Hematopoietic multipotent progenitor cell treated with erythropoietin and hydrocortisone succinate and interleukin-3 and kit ligand, for 4 days (in vitro differentiated cells): ENCODE data around the gene ATF6.

Experiments used
- DNase-seq: peaks from one replicate; pipeline ENCODE4 v3.0.0-alpha.2; 2015

The ATF6 gene

GRCh38 chr1:161907265-161907664, 141.1 kb downstream of the ATF6 start:
- no peak for DNase-seq

GRCh38 chr1:161908264-161908663, 142.1 kb downstream of the ATF6 start:
- DNase-seq = no peak

- DNase-seq = no peak
Measured at GRCh38 chr1:161910604-161911003, 144.5 kb downstream of the ATF6 start.

- DNase-seq = no peak
Measured at GRCh38 chr1:161913482-161914140, 147.5 kb downstream of the ATF6 start.

GRCh38 chr1:161914595-161914994, 148.5 kb downstream of the ATF6 start:
- DNase-seq = no peak

GRCh38 chr1:161915051-161915503, 149.0 kb downstream of the ATF6 start:
- DNase-seq = no peak

- no peak for DNase-seq
Measured at GRCh38 chr1:161915978-161916377, 149.9 kb downstream of the ATF6 start.

- no peak for DNase-seq
Measured at GRCh38 chr1:161919229-161919628, 153.1 kb downstream of the ATF6 start.

GRCh38 chr1:161921491-161921890, 155.4 kb downstream of the ATF6 start:
- DNase-seq = no peak

GRCh38 chr1:161921990-161922389, 155.9 kb downstream of the ATF6 start:
- DNase-seq = no peak

- DNase-seq = no peak
Measured at GRCh38 chr1:161928056-161928455, 161.9 kb downstream of the ATF6 start.

GRCh38 chr1:161929137-161929536, 163.0 kb downstream of the ATF6 start:
- DNase-seq = no peak

GRCh38 chr1:161930064-161930463, 163.9 kb downstream of the ATF6 start:
- DNase-seq = no peak

GRCh38 chr1:161932668-161933067, 166.5 kb downstream of the ATF6 start:
- DNase-seq = no peak

GRCh38 chr1:161933592-161934588, 167.8 kb downstream of the ATF6 start:
- peak; percentile 64 for DNase-seq

GRCh38 chr1:161935264-161935663, 169.1 kb downstream of the ATF6 start:
- no peak for DNase-seq

GRCh38 chr1:161936786-161937185, 170.7 kb downstream of the ATF6 start:
- no peak for DNase-seq

- DNase-seq = no peak
Measured at GRCh38 chr1:161940866-161941591, 174.9 kb downstream of the ATF6 start.

- no peak for DNase-seq
Measured at GRCh38 chr1:161941726-161942436, 175.8 kb downstream of the ATF6 start.

- no peak for DNase-seq
Measured at GRCh38 chr1:161943737-161944136, 177.6 kb downstream of the ATF6 start.

GRCh38 chr1:161944381-161944780, 178.3 kb downstream of the ATF6 start:
- DNase-seq = peak; percentile 56

GRCh38 chr1:161945306-161946060, 179.4 kb downstream of the ATF6 start:
- peak; percentile 70 for DNase-seq
